ENCODE measurements around the gene PHC2. TPM values are rescaled to one million over a fixed set of nuclear protein-coding genes. Genes with fewer than 3 reads are reported as not detected.
A peak's percentile ranks its signal among the peaks of the same experiment; 100 is the strongest.

PHC2 gene
- total and polyA plus RNA-seq, 2 of the 13 experiments (the other 11 are each of a cell fraction or from before 2014, with no cell fraction given) = 52.5 to 84.9 TPM

GRCh38 chr1:33342041-33342723 is 88.7 kb downstream of the PHC2 start (continued):
- peak; percentile 97 for TF ChIP-seq HDAC1 (CRISPR knock-in tag; IDR thresholded peaks at IDR 0.05)
- TF ChIP-seq FOXK2 (IDR thresholded peaks at IDR 0.05) = peak; percentile 98
- no peak for TF ChIP-seq NBN (conservative IDR thresholded peaks at IDR 0.05)
- peak; percentile 74 for TF ChIP-seq UBTF (CRISPR knock-in tag; IDR thresholded peaks at IDR 0.05)
- peak; percentile 69; the same call in 1 of the 2 replicates for TF ChIP-seq YEATS4 (CRISPR knock-in tag; IDR thresholded peaks at IDR 0.05; ENCODE audit: borderline replicate concordance)
- no peak for TF ChIP-seq ZBTB37 (CRISPR knock-in tag; IDR thresholded peaks at IDR 0.05)
- 0 out of 2 replicates have a peak, but pooled peaks have one; percentile 86 for TF ChIP-seq CAMTA2 (CRISPR knock-in tag; IDR thresholded peaks at IDR 0.05; ENCODE audit: borderline replicate concordance)
- no peak; a peak in 1 of 4 replicates for TF ChIP-seq MAFK (conservative IDR thresholded peaks at IDR 0.05 in 1 of 2, IDR thresholded peaks at IDR 0.05 in 1 of 2; ENCODE audit: low read length in 2 of 2)
- TF ChIP-seq POGK (CRISPR knock-in tag; conservative IDR thresholded peaks at IDR 0.05) = no peak; the same call in none of the 2 replicates
- peak; percentile 25; the same call in 1 of the 2 replicates for TF ChIP-seq ZBTB33 (CRISPR knock-in tag; IDR thresholded peaks at IDR 0.05)
- TF ChIP-seq ZNF646 (CRISPR knock-in tag; IDR thresholded peaks at IDR 0.05) = no peak; the same call in 1 of the 2 replicates
- TF ChIP-seq HOXA7 (CRISPR knock-in tag; IDR thresholded peaks at IDR 0.05) = no peak
- TF ChIP-seq HNRNPH1 (optimal IDR thresholded peaks at IDR 0.05; ENCODE audit: low read depth, low read length) = no peak
- TF ChIP-seq REPIN1 (CRISPR knock-in tag; IDR thresholded peaks at IDR 0.05; ENCODE audit: borderline replicate concordance, low read depth) = peak; percentile 76; the same call in 1 of the 2 replicates

All from HepG2 (cell line).